ENCODE results near the gene HOXC4.
"Not testable (repeated sequence)": the region's sequence is repeated elsewhere in the genome, so short reads cannot be mapped to it uniquely, and the experiment has no call there.

HOXC4 gene

GRCh38 chr12:54058128-54058768 lies 4.6 kb downstream of the HOXC4 start:
- no peak for DNase-seq (ENCODE audit: low read depth)

- no peak for DNase-seq (ENCODE audit: low read depth)
Measured at GRCh38 chr12:54059668-54060067, 6.0 kb downstream of the HOXC4 start.

GRCh38 chr12:54060174-54060974 lies 6.7 kb downstream of the HOXC4 start:
- no peak for DNase-seq (ENCODE audit: low read depth)

- no peak for DNase-seq (ENCODE audit: low read depth)
Measured at GRCh38 chr12:54060975-54061778, 7.5 kb downstream of the HOXC4 start.

- DNase-seq (ENCODE audit: low read depth), result no peak
Measured at GRCh38 chr12:54065677-54066076, 12.0 kb downstream of the HOXC4 start.

GRCh38 chr12:54066408-54066807 lies 12.8 kb downstream of the HOXC4 start:
- DNase-seq (ENCODE audit: low read depth), result no peak

- DNase-seq (ENCODE audit: low read depth), result no peak
Measured at GRCh38 chr12:54068418-54069070, 14.9 kb downstream of the HOXC4 start.

GRCh38 chr12:54071942-54072341 lies 18.3 kb downstream of the HOXC4 start:
- no peak for DNase-seq (ENCODE audit: low read depth)

- no peak for DNase-seq (ENCODE audit: low read depth)
Measured at GRCh38 chr12:54074308-54074707, 20.7 kb downstream of the HOXC4 start.

- DNase-seq (ENCODE audit: low read depth), result no peak
Measured at GRCh38 chr12:54075409-54075808, 21.8 kb downstream of the HOXC4 start.

- no peak for DNase-seq (ENCODE audit: low read depth)
Measured at GRCh38 chr12:54075974-54076373, 22.3 kb downstream of the HOXC4 start.

- DNase-seq (ENCODE audit: low read depth), result not testable (repeated sequence)
Measured at GRCh38 chr12:54077843-54078242, 24.2 kb downstream of the HOXC4 start.

- DNase-seq (ENCODE audit: low read depth), result not testable (repeated sequence)
Measured at GRCh38 chr12:54079115-54079514, 25.5 kb downstream of the HOXC4 start.

GRCh38 chr12:54080008-54080924 lies 26.6 kb downstream of the HOXC4 start:
- not testable (repeated sequence) for DNase-seq (ENCODE audit: low read depth)

- not testable (repeated sequence) for DNase-seq (ENCODE audit: low read depth)
Measured at GRCh38 chr12:54081053-54081514, 27.4 kb downstream of the HOXC4 start.

GRCh38 chr12:54081581-54082396 lies 28.2 kb downstream of the HOXC4 start:
- DNase-seq (ENCODE audit: low read depth), result not testable (repeated sequence)

- DNase-seq (ENCODE audit: low read depth), result no peak
Measured at GRCh38 chr12:54082397-54082892, 28.8 kb downstream of the HOXC4 start.

GRCh38 chr12:54088011-54088410 lies 34.4 kb downstream of the HOXC4 start:
- not testable (repeated sequence) for DNase-seq (ENCODE audit: low read depth)

- DNase-seq (ENCODE audit: low read depth), result not testable (repeated sequence)
Measured at GRCh38 chr12:54089465-54089864, 35.8 kb downstream of the HOXC4 start.

- DNase-seq (ENCODE audit: low read depth), result not testable (repeated sequence)
Measured at GRCh38 chr12:54090312-54090711, 36.7 kb downstream of the HOXC4 start.

Data from fibroblast of the conjunctiva (primary cell).